Heart left ventricle (tissue), 16 donors: ENCODE data around the gene PTPN13. TPM values are rescaled to one million over a fixed set of nuclear protein-coding genes. Genes with fewer than 3 reads are reported as not detected.

Experiments used
- ATAC-seq, 4 donors: fragments of 200-7000 bp; cut with Tn5 transposase; one replicate each; pipeline ENCODE4 v1.9.1; 2020 to 2022; ENCODE audit warnings: moderate library complexity in 4 of 4, mild to moderate bottlenecking in 3 of 4, moderate number of reproducible peaks in 1 of 4
- DNase-seq, 5 donors: peaks; one replicate each; pipeline ENCODE4 v3.0.0-alpha.2; 2020
- H3K27ac ChIP-seq, 12 donors: fragments of 200-600 bp; sonication (generic) in 4 of 12; one replicate each; pipeline versions ENCODE4 v1.5.0 to v1.8.0; 2016 to 2022; ENCODE audit warnings: mild to moderate bottlenecking in 2 of 12
- H3K27me3 ChIP-seq, 9 donors: fragments of 200-600 bp; sonication (generic) in 2 of 9; one replicate each; pipeline versions ENCODE4 v1.5.1 to v1.8.0; 2016 to 2022; ENCODE audit warnings: mild to moderate bottlenecking in 3 of 9
- H3K36me3 ChIP-seq, 9 donors: fragments of 200-600 bp; sonication (generic) in 2 of 9; one replicate each; pipeline versions ENCODE4 v1.5.0 to v1.8.0; 2018 to 2022; ENCODE audit warnings: mild to moderate bottlenecking in 2 of 9
- H3K4me1 ChIP-seq, 12 donors: fragments of 200-600 bp; sonication (generic) in 4 of 12; one replicate each; pipeline versions ENCODE4 v1.5.0 to v1.8.0; 2016 to 2022; ENCODE audit warnings: mild to moderate bottlenecking in 3 of 12
- H3K4me3 ChIP-seq, 12 donors: fragments of 200-600 bp; sonication (generic) in 4 of 12; one replicate each; pipeline versions ENCODE4 v1.5.0 to v1.8.0; 2017 to 2022; ENCODE audit warnings: mild to moderate bottlenecking in 9 of 12, moderate library complexity in 4 of 12
- H3K9me3 ChIP-seq, 12 donors: fragments of 200-600 bp; sonication (generic) in 4 of 12; one replicate each; pipeline versions ENCODE4 v1.5.0 to v1.8.0; 2016 to 2022; ENCODE audit warnings: mild to moderate bottlenecking in 1 of 12
- POLR2A ChIP-seq, 2 donors: fragments of 450-650 bp; IDR thresholded peaks; one replicate each; pipeline ENCODE4 v1.6.1; 2017; ENCODE audit warnings: antibody characterized with exemption in 2 of 2, mild to moderate bottlenecking in 2 of 2, moderate library complexity in 2 of 2
- WGBS, 4 donors: extraction: QIAGEN DNeasy Blood & Tissue Kit in 2 of 4; methylation state at CpG; one replicate each; pipeline versions ENCODE4 v1.1.5 to v1.1.7; 2013 to 2018; 5-methylcytosine and 5-hydroxymethylcytosine counted together
- intact Hi-C, 10 donors: fragments of 100-400 bp; cut with DNase I; formaldehyde crosslinking; loops; one replicate each; pipeline versions ENCODE4 v1.11.1 to v1.14.2; 2022
- polyA plus RNA-seq, 2 donors: library from polyadenylated mRNA; stranded (reverse); fragments of 200-250 nt; gene quantifications; one replicate each; pipeline ENCODE4 v1.2.3, GENCODE V29; 2013
- total RNA-seq, 9 donors: library from RNA; depleted of rRNA in 2 of 9; stranded (reverse); fragments of >200 nt in 2 of 9; fragmentation: NEBNext Ultra II Directional in 3 of 9; extraction: Animal tissue kit (Norgen Biotek cat#: 25700) in 3 of 9; gene quantifications; one replicate each; pipeline versions ENCODE4 v1.1.0 to v1.2.4, GENCODE V29; 2016 to 2023
- TF ChIP-seq, protein P1 (sequence below), 12 donors: fragments of 200-600 bp; sonication (generic) in 4 of 12; IDR thresholded peaks; one replicate each; pipeline versions ENCODE4 v1.5.0 to v1.8.0; 2018 to 2022; ENCODE audit warnings: antibody characterized with exemption in 12 of 12, mild to moderate bottlenecking in 5 of 12
- donor health status: ischemic (EF 13 %, LVEDD 7.1; RV severe dilation, severe dysfunction).
- donor health status: healthy with polysubstance abuse.
- donor health status: DM: no; HTN: yes; CAD: no.
- donor health status: DM: no; HTN: no; CAD: no.
- donor health status: ischemic (EF 25% LVEDD 6.9; RV normal size, moderate dysfunction).
- donor health status: ischemic (EF 25% LVEDD 5.7; RV mildly dilated, moderate dysfunction).
- donor health status: healthy.
- donor health status: DM: yes; HTN: yes; CAD: no.
- donor health status: ischemic (EF 35%, LVEDD 5.7; RV mildly dilated, moderate dysfunction).
- donor health status: nonischemic (EF 11% LVEDD 7.7; RV severe dilation, severe dysfunction).
- donor health status: DM: yes; HTN: yes; CAD: no.
- donor health status: PGD.
- donor health status: ischemic (EF 29% LVEDD 5.4; RV normal size, mild dysfunction).
- donor health status: nonischemic (EF 23%, LVEDD 6.1; RV moderate dilation, normal function).

PTPN13 gene
- total and polyA plus RNA-seq, 11 donors, result 0.60 to 14.3 (median 3.6) TPM

- Histone ChIP-seq H3K4me1 (no peaks in the 10 kb centered on the region), H3K27me3 (no peaks in the 10 kb centered on the region), H3K9me3 (peaks cover 0 to 6% (median 0%) of the 10 kb centered on the region in 12 donors), H3K36me3 (peaks cover 0 to 10% (median 0%) of the 10 kb centered on the region in 9 donors), H3K4me3 (no peak overlapping the region), H3K27ac (no peak overlapping the region)
- DNase-seq, result no peak
- intact Hi-C loops, result no loop called here
- ATAC-seq, result no peak
- WGBS, 4 donors, result 63 to 80% (median 80%) methylated on average over 2 of the region's 2 CpGs
- TF ChIP-seq, protein P1, sequence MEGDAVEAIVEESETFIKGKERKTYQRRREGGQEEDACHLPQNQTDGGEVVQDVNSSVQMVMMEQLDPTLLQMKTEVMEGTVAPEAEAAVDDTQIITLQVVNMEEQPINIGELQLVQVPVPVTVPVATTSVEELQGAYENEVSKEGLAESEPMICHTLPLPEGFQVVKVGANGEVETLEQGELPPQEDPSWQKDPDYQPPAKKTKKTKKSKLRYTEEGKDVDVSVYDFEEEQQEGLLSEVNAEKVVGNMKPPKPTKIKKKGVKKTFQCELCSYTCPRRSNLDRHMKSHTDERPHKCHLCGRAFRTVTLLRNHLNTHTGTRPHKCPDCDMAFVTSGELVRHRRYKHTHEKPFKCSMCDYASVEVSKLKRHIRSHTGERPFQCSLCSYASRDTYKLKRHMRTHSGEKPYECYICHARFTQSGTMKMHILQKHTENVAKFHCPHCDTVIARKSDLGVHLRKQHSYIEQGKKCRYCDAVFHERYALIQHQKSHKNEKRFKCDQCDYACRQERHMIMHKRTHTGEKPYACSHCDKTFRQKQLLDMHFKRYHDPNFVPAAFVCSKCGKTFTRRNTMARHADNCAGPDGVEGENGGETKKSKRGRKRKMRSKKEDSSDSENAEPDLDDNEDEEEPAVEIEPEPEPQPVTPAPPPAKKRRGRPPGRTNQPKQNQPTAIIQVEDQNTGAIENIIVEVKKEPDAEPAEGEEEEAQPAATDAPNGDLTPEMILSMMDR (IDR thresholded peaks at IDR 0.05), result no peak
- TF ChIP-seq POLR2A (IDR thresholded peaks at IDR 0.05), result no peak
These were observed 39.7 kb downstream of the PTPN13 start for GRCh38 chr4:86633854-86634253.

GRCh38 chr4:86640469-86640868 lies 46.4 kb downstream of the PTPN13 start:
- Histone ChIP-seq H3K9me3 (peaks cover 0 to 6% (median 0%) of the 10 kb centered on the region in 12 donors), H3K27ac (no peak overlapping the region), H3K27me3 (no peaks in the 10 kb centered on the region), H3K36me3 (peaks cover 0 to 8% (median 0%) of the 10 kb centered on the region in 9 donors), H3K4me1 (no peaks in the 10 kb centered on the region), H3K4me3 (no peak overlapping the region)
- ATAC-seq (no peak), DNase-seq (no peak)
- intact Hi-C loops, result no loop called here
- WGBS, 4 donors, result 42 to 67% (median 61%) methylated on average over 1 of the region's 1 CpG
- TF ChIP-seq POLR2A (IDR thresholded peaks at IDR 0.05), result no peak
- TF ChIP-seq, protein P1 (IDR thresholded peaks at IDR 0.05), result no peak

- Histone ChIP-seq H3K27me3 (no peaks in the 10 kb centered on the region), H3K9me3 (peaks cover 0 to 6% (median 0%) of the 10 kb centered on the region in 12 donors), H3K4me1 (no peaks in the 10 kb centered on the region), H3K36me3 (no peaks in the 10 kb centered on the region), H3K27ac (no peak overlapping the region), H3K4me3 (no peak overlapping the region)
- no peak for TF ChIP-seq POLR2A (IDR thresholded peaks at IDR 0.05)
- TF ChIP-seq, protein P1 (IDR thresholded peaks at IDR 0.05), result no peak
- intact Hi-C loops, result no loop called here
- WGBS, 4 donors, result 76 to 82% (median 80%) methylated on average over 3 of the region's 3 CpGs
- ATAC-seq (no peak), DNase-seq (no peak)
These were observed 47.5 kb downstream of the PTPN13 start for GRCh38 chr4:86641516-86642090.

DNA sequence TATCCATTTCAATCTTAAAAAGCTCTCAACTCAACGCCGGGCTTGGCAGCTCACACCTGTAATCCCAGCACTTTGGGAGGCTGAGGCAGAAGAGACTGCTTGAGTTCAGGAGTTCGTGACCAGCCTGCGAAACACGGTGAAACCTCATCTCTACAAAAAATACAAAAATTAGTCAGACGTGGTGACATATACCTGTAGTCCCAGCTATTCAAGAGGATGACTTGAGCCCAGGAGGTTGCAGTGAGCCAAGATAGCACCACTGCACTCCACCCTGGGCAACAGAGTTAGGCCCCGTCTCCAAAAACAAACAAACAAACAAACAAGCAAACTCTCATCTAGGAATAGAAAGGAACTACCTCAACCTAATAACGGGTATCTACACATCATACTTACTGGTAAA lies 50.8 kb downstream of the PTPN13 start:
- DNase-seq (no peak), ATAC-seq (no peak)
- Histone ChIP-seq H3K4me3 (no peak overlapping the region), H3K36me3 (no peaks in the 10 kb centered on the region), H3K4me1 (no peaks in the 10 kb centered on the region), H3K27ac (no peak overlapping the region), H3K27me3 (no peaks in the 10 kb centered on the region), H3K9me3 (peaks cover 0 to 21% (median 12%) of the 10 kb centered on the region in 12 donors)
- WGBS, 4 donors, result 86 to 93% (median 90%) methylated on average over 8 of the region's 8 CpGs
- intact Hi-C loops, result no loop called here
- no peak for TF ChIP-seq POLR2A (IDR thresholded peaks at IDR 0.05)
- TF ChIP-seq, protein P1 (IDR thresholded peaks at IDR 0.05), result no peak
